Rectal smooth muscle tissue (tissue), 1 donor: ENCODE data around the gene PIK3C3.

Experiments
- H3K27ac ChIP-seq: one replicate; pipeline ENCODE4 v1.7.0; 2013; ENCODE audit warnings: low read depth, low read length, inconsistent platforms
- H3K27me3 ChIP-seq: one replicate; pipeline ENCODE4 v1.7.0; 2013; ENCODE audit warnings: low read length; ENCODE audit not compliant: control insufficient read depth, insufficient read depth
- H3K36me3 ChIP-seq: one replicate; pipeline ENCODE4 v1.7.0; 2013; ENCODE audit warnings: low read length; ENCODE audit not compliant: control insufficient read depth, insufficient read depth
- H3K4me1 ChIP-seq: one replicate; pipeline ENCODE4 v1.7.0; 2013; ENCODE audit warnings: low read length; ENCODE audit not compliant: control insufficient read depth, insufficient read depth
- H3K4me3 ChIP-seq: one replicate; pipeline ENCODE4 v1.7.0; 2013; ENCODE audit warnings: low read length
- H3K9ac ChIP-seq: one replicate; pipeline ENCODE4 v1.7.0; 2013; ENCODE audit warnings: low read length

The PIK3C3 gene

DNA sequence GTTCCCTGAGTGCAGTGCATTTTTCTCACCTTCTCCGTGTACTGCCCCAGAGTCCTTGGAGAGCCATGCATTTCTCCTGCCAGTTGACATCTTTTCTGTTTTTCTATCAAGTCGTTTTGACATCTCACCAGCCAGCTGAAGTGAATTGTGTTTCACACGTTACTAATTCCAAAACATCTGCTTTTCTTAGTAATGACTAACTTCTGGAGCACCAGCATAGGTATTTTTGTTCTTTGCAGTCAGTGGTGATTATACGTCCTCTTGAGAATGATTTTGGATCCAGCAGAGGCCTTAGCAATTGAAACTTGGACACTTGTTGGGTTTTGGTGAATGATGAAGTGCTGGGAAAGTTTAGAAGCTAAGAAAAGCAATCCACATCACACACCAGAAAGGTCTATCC, 112.5 kb downstream of the PIK3C3 start:
- H3K36me3 ChIP-seq, result peaks cover 13% of the 10 kb centered on the region
- no peaks in the 10 kb centered on the region for H3K27me3 ChIP-seq
- no peak overlapping the region for H3K9ac ChIP-seq
- H3K4me1 ChIP-seq, result no peaks in the 10 kb centered on the region
- H3K4me3 ChIP-seq, result no peak overlapping the region
- no peak overlapping the region for H3K27ac ChIP-seq

- Histone ChIP-seq H3K36me3 (peaks cover 16% of the 10 kb centered on the region), H3K27me3 (no peaks in the 10 kb centered on the region), H3K4me3 (no peak overlapping the region), H3K27ac (no peak overlapping the region), H3K4me1 (no peaks in the 10 kb centered on the region), H3K9ac (no peak overlapping the region)
Measured at GRCh38 chr18:42068030-42068429, 113.0 kb downstream of the PIK3C3 start.

DNA sequence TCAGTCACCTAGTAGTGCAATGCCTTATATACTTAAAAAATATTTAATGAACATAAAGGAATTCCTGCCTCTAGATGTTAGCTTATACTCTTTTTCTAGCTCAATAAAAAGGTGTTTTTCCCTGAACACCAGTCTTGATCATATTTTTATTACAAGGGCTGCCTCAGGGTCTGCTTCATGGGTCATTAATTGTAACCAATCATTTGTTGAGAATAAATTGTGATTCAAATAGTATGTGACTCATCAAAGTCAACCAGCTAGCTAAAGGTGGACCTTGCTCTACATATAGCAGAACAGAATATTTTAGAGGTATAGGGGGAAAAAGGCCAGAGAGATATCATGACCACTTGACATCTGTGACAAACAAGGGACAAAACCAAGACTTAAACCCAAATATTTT, 114.0 kb downstream of the PIK3C3 start:
- Histone ChIP-seq H3K36me3 (peaks cover 16% of the 10 kb centered on the region), H3K4me1 (no peaks in the 10 kb centered on the region), H3K27me3 (no peaks in the 10 kb centered on the region), H3K9ac (no peak overlapping the region), H3K4me3 (no peak overlapping the region), H3K27ac (no peak overlapping the region)

DNA sequence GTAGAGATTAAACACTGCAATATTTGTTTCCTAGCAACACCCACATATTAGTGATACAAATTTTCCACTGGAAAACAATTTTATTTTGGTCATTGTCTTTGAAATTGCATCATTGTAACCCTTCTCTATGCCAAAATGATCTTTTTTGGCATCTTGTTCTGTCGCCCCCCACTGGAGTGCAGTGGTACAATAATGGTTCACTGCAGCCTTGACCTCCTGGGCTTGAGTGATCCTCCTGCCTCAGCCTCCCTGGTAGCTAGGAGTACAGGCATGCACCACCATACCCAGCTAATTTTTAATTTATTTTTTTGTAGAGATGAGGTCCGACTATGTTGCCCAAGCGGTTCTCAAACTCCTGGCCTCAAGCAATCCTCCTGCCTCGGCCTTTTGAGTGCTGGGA, 117.4 kb downstream of the PIK3C3 start:
- Histone ChIP-seq H3K4me1 (no peaks in the 10 kb centered on the region), H3K27me3 (no peaks in the 10 kb centered on the region), H3K4me3 (no peak overlapping the region), H3K36me3 (peaks cover 12% of the 10 kb centered on the region), H3K27ac (no peak overlapping the region), H3K9ac (no peak overlapping the region)

- no peak overlapping the region for H3K27ac ChIP-seq
- H3K36me3 ChIP-seq, result peaks cover 17% of the 10 kb centered on the region
- no peak overlapping the region for H3K4me3 ChIP-seq
- H3K27me3 ChIP-seq, result no peaks in the 10 kb centered on the region
- H3K4me1 ChIP-seq, result no peaks in the 10 kb centered on the region
- H3K9ac ChIP-seq, result no peak overlapping the region
Measured at GRCh38 chr18:42074704-42075103, 119.7 kb downstream of the PIK3C3 start.

DNA sequence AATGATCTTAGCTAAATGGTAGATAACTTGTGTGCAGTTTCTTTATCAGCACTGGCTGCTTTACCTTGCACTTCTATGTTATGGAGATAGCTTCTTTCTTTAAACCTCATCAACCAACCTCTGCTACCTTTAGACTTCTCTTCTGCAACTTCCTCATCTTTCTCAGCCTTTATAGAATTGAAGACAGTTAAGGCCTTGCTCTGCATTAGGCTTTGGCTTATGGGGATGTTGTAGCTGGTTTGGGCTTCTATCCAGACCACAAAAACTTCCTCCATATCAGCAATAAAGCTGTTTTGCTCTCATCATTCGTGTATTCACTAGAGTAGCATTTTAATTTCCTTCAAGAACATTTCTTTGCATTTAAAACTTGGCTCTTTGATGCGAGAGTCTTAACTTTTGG, 123.7 kb downstream of the PIK3C3 start:
- H3K4me1 ChIP-seq, result no peaks in the 10 kb centered on the region
- no peak overlapping the region for H3K27ac ChIP-seq
- H3K27me3 ChIP-seq, result no peaks in the 10 kb centered on the region
- H3K36me3 ChIP-seq, result peaks cover 10% of the 10 kb centered on the region
- no peak overlapping the region for H3K9ac ChIP-seq
- H3K4me3 ChIP-seq, result no peak overlapping the region

GRCh38 chr18:42080340-42080739, 125.3 kb downstream of the PIK3C3 start:
- H3K4me1 ChIP-seq, result no peaks in the 10 kb centered on the region
- peaks cover 10% of the 10 kb centered on the region for H3K36me3 ChIP-seq
- no peaks in the 10 kb centered on the region for H3K27me3 ChIP-seq
- H3K4me3 ChIP-seq, result no peak overlapping the region
- H3K27ac ChIP-seq, result no peak overlapping the region
- no peak overlapping the region for H3K9ac ChIP-seq

DNA sequence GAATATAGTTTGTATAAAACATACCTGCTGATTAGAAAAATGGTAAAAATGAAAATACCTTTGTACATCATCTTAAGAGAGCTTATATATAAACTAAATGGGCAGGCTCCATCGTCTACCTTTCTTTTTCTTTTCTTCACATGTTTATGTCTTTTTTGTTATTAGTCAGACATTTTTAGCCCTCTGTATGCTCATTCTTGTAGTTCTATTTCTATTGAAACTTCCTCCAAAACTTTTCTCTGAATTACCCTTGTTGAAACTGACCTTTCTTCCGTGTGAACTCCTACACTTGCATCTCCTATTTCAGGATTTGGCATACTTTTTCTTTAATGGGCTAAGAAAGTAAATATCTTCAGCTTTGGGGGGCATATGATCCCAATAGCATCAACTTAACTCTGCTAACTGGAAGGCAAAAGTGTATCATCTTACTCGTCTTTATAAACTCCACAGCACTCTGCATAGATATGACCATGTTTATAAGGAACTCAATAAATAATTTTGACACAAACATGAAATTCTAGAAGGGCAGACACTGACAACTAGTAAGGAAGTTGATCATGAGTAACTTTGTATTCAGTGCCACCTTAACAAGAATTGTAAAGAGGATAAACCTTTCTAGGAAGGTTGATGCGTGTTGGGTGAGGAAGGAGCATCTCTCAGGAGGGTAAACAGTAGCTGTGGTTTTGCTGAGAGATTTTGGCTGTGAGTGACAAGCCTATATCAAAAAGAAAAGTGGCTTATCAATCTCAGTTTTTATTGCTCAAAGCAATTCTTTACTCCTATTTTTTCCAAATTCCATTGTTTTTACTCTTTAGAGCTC, 127.6 kb downstream of the PIK3C3 start:
- no peaks in the 10 kb centered on the region for H3K4me1 ChIP-seq
- H3K36me3 ChIP-seq, result peaks cover 7% of the 10 kb centered on the region

GRCh38 chr18:42086288-42086687, 131.3 kb downstream of the PIK3C3 start:
- Histone ChIP-seq H3K27ac (no peak overlapping the region), H3K27me3 (no peaks in the 10 kb centered on the region)

More for the DNA sequence above, 127.6 kb downstream of the PIK3C3 start:
- no peak overlapping the region for H3K27ac ChIP-seq
- no peak overlapping the region for H3K9ac ChIP-seq
- no peaks in the 10 kb centered on the region for H3K27me3 ChIP-seq
- no peak overlapping the region for H3K4me3 ChIP-seq

GRCh38 chr18:42087235-42087634, 132.2 kb downstream of the PIK3C3 start:
- no peak overlapping the region for H3K4me3 ChIP-seq
- no peaks in the 10 kb centered on the region for H3K27me3 ChIP-seq
- H3K36me3 ChIP-seq, result no peaks in the 10 kb centered on the region
- H3K27ac ChIP-seq, result no peak overlapping the region
- H3K4me1 ChIP-seq, result no peaks in the 10 kb centered on the region
- no peak overlapping the region for H3K9ac ChIP-seq

More at GRCh38 chr18:42086288-42086687, 131.3 kb downstream of the PIK3C3 start:
- no peaks in the 10 kb centered on the region for H3K36me3 ChIP-seq
- H3K4me1 ChIP-seq, result no peaks in the 10 kb centered on the region
- no peak overlapping the region for H3K4me3 ChIP-seq
- H3K9ac ChIP-seq, result no peak overlapping the region

DNA sequence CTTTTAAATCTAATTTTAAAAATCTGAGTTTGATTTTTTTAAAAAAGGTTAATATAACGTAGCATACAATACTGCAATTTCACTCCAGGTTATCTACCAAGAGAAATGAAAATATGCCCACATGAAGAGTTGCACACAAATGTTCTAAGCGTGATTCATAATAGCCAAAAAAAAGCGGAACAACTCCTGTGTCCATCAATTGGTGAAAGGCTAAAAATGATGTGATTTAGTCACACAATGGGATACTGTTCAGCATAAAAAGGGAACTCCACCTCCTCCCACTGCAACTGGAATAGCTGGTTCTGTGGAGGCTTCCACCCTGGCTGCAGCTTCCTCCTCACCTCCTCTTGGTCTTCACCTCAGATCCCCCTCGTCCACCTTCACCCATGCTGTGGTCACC, 132.8 kb downstream of the PIK3C3 start:
- Histone ChIP-seq H3K27ac (no peak overlapping the region), H3K4me3 (no peak overlapping the region), H3K9ac (no peak overlapping the region), H3K4me1 (no peaks in the 10 kb centered on the region), H3K27me3 (no peaks in the 10 kb centered on the region), H3K36me3 (no peaks in the 10 kb centered on the region)

DNA sequence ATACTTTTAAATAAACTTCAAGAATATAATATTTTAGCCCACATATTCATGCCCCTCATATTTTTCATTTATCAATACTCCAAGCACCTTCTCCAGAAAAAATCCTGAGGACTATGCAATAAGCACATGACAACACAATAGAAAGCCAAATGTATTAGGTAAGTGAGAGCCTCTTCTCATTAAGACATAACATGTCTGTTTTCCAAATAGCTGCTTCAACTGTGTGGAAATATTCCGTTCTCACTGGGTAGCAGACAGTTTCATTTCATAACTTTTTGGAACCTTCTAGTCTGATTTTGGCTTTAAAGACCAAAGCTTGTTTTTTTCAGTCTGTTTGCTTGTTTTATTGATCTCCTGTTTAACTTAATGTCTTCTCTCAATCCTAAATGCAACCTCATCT, 137.8 kb downstream of the PIK3C3 start:
- Histone ChIP-seq H3K27me3 (no peaks in the 10 kb centered on the region), H3K4me3 (no peak overlapping the region), H3K4me1 (no peaks in the 10 kb centered on the region), H3K9ac (no peak overlapping the region), H3K36me3 (no peaks in the 10 kb centered on the region), H3K27ac (no peak overlapping the region)

GRCh38 chr18:42094875-42095274, 139.8 kb downstream of the PIK3C3 start:
- Histone ChIP-seq H3K4me1 (no peaks in the 10 kb centered on the region), H3K4me3 (no peak overlapping the region), H3K9ac (no peak overlapping the region), H3K36me3 (no peaks in the 10 kb centered on the region), H3K27me3 (no peaks in the 10 kb centered on the region), H3K27ac (no peak overlapping the region)
